ENCODE measurements around the gene ZNRD2. TPM values are rescaled to one million over a fixed set of nuclear protein-coding genes. Genes with fewer than 3 reads are reported as not detected.
A peak's percentile ranks its signal among the peaks of the same experiment; 100 is the strongest.

Gene ZNRD2
- total RNA-seq, 1 experiment from 2014 or later = 40.7 TPM

DNA sequence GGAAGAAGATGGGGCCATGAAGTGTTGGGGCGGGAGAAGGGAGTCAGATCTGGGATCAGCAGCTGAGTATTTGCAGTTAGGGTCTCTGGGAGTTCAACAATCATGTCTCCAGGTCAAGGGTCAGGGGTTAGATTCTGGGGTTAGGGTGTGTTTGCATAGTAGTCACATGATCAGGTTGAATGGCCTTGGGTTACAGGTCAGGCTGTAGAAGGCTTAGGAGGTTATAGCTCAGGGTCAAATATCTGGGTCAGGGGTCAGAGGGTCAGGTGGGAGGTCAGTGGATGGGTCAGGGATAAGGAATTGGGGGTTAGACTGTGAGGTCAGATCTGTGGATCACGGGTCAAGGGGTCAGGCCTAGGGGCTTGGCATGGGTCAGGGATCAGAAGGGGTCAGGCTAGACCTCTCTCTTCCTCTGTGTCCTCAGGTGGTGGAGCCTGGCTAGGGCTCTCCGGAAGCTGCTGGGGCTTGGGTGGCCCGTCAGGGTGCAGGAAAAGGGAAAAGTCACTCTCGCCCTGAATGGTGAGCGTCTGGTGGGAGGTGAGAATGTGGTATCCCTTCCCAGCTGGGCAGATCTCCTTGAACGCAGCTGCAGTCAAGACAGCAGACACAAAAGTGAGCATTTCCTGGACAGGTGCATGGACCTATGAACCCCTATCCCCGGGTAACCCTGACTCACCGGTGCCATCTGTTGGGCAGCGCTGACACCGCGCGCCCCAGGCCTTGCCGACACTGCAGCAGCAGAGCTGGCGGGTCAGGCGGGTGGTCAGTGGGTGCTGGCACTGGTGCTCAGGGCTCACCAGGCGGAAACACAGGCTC is 18.5 kb upstream of the ZNRD2 start:
- H3K4me3 Mint-ChIP-seq (ENCODE audit: low read depth, unreplicated experiment) = peak overlapping the region; percentile 13

DNA sequence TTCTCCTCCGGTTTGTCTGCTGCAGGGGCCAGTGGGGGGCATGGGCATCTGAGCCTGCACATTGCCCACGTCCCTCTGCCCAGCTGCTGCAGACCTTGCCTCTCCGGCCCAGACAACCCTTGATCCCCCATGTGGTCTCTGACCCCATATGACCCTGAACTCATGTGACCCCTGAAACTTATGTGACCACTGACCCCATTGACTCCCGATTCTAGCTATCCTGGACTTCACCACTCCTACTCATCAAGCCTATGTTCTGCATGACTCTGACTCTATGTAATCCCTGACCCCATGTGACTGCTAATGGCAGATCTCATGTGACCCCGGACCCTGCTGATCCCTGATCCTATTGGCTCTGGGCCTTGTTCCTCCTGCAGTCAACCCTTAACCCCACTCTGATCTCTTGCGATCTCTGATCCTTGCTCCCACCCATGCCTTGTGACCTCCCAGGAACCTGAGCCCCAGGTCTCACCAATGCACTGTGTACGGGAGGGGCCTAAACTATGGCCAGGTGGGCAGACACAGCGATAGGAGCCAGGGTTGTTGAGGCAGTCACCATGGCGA is 17.8 kb upstream of the ZNRD2 start:
- Mint-ChIP-seq H3K4me1 (ENCODE audit: low read depth, unreplicated experiment) (peaks cover 52% of the 10 kb centered on the region), H3K36me3 (ENCODE audit: insufficient read depth, unreplicated experiment) (peaks cover 76% of the 10 kb centered on the region), H3K27me3 (ENCODE audit: unreplicated experiment) (no peaks in the 10 kb centered on the region), H3K4me3 (ENCODE audit: low read depth, unreplicated experiment) (peak overlapping the region; percentile 13), H3K27ac (ENCODE audit: unreplicated experiment) (peak overlapping the region; percentile 11), H3K9me3 (ENCODE audit: low read depth, unreplicated experiment) (no peaks in the 10 kb centered on the region)
- BruUV-seq (replicated peaks) = no TSS peak
- no peak for DNase-seq
- intact Hi-C loops (cut with micrococcal nuclease; ENCODE audit: unreplicated experiment) = no loop called here
- CTCF ChIA-PET = interaction anchor here (0.7 to 1.3 kb wide), 2 partner anchors 11 to 20 kb away, joined by 3 to 4 read pairs; partner anchors contain the start of gene FAM89B
- TF ChIP-seq, protein P1, sequence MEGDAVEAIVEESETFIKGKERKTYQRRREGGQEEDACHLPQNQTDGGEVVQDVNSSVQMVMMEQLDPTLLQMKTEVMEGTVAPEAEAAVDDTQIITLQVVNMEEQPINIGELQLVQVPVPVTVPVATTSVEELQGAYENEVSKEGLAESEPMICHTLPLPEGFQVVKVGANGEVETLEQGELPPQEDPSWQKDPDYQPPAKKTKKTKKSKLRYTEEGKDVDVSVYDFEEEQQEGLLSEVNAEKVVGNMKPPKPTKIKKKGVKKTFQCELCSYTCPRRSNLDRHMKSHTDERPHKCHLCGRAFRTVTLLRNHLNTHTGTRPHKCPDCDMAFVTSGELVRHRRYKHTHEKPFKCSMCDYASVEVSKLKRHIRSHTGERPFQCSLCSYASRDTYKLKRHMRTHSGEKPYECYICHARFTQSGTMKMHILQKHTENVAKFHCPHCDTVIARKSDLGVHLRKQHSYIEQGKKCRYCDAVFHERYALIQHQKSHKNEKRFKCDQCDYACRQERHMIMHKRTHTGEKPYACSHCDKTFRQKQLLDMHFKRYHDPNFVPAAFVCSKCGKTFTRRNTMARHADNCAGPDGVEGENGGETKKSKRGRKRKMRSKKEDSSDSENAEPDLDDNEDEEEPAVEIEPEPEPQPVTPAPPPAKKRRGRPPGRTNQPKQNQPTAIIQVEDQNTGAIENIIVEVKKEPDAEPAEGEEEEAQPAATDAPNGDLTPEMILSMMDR (IDR thresholded peaks at IDR 0.05; ENCODE audit: unreplicated experiment) = no peak

More for the DNA sequence above, 18.5 kb upstream of the ZNRD2 start:
- peak; percentile 82 for DNase-seq
- intact Hi-C loops (cut with micrococcal nuclease; ENCODE audit: unreplicated experiment) = no loop called here
- CTCF ChIA-PET = interaction anchor here (0.6 to 1.3 kb wide), 3 partner anchors 11 to 23 kb away, joined by 3 to 4 read pairs (median 3); partner anchors contain the start of gene FAM89B
- H3K27ac Mint-ChIP-seq (ENCODE audit: unreplicated experiment) = peak overlapping the region; percentile 11
- no peaks in the 10 kb centered on the region for H3K9me3 Mint-ChIP-seq (ENCODE audit: low read depth, unreplicated experiment)
- no peaks in the 10 kb centered on the region for H3K27me3 Mint-ChIP-seq (ENCODE audit: unreplicated experiment)
- peaks cover 76% of the 10 kb centered on the region for H3K36me3 Mint-ChIP-seq (ENCODE audit: insufficient read depth, unreplicated experiment)
- H3K4me1 Mint-ChIP-seq (ENCODE audit: low read depth, unreplicated experiment) = peaks cover 45% of the 10 kb centered on the region
- BruUV-seq (replicated peaks) = TSS peak; percentile 29
- TF ChIP-seq, protein P1 (IDR thresholded peaks at IDR 0.05; ENCODE audit: unreplicated experiment) = peak; percentile 41

DNA sequence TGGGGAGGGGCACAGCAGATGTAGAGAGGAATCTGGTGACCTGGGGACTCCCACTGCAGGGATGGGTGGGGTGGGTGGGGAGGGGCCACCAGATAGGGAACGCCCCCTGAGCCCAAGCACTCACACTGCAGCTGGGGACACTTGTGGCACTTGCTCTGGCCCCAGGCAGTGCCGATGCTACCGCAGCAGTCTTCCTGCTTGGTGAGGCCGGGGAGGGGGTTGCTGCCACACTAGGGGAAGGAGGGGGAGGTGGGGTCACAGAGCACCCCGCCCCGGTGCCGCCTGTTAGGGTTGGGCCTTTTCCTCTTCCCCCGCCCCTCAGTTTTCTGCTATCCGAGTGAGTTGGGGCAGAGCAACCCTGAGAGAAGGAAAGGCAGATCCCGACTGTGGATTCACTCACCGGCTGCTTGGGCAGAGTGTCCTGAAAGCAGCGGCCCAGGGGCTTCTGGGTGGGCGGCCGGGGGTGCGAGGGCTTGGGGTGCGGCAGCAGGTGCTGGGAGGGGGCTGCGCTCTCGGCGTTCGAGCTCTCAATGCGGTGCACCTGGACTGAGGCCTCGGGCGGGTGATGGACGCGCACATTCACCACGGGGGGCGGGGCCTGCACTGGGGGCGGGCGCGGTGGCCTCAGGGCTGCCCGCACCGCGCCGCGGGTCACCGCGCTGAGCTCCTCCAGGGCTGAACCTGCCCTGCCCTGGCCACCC is 16.8 kb upstream of the ZNRD2 start:
- intact Hi-C loops (cut with micrococcal nuclease; ENCODE audit: unreplicated experiment) = no loop called here
- Mint-ChIP-seq H3K36me3 (ENCODE audit: insufficient read depth, unreplicated experiment) (peaks cover 75% of the 10 kb centered on the region), H3K4me3 (ENCODE audit: low read depth, unreplicated experiment) (no peak overlapping the region), H3K27me3 (ENCODE audit: unreplicated experiment) (no peaks in the 10 kb centered on the region), H3K4me1 (ENCODE audit: low read depth, unreplicated experiment) (peaks cover 52% of the 10 kb centered on the region), H3K9me3 (ENCODE audit: low read depth, unreplicated experiment) (no peaks in the 10 kb centered on the region), H3K27ac (ENCODE audit: unreplicated experiment) (no peak overlapping the region)
- no peak for DNase-seq
- CTCF ChIA-PET = no interaction called here
- no TSS peak for BruUV-seq (replicated peaks)
- TF ChIP-seq, protein P1 (IDR thresholded peaks at IDR 0.05; ENCODE audit: unreplicated experiment) = no peak

DNA sequence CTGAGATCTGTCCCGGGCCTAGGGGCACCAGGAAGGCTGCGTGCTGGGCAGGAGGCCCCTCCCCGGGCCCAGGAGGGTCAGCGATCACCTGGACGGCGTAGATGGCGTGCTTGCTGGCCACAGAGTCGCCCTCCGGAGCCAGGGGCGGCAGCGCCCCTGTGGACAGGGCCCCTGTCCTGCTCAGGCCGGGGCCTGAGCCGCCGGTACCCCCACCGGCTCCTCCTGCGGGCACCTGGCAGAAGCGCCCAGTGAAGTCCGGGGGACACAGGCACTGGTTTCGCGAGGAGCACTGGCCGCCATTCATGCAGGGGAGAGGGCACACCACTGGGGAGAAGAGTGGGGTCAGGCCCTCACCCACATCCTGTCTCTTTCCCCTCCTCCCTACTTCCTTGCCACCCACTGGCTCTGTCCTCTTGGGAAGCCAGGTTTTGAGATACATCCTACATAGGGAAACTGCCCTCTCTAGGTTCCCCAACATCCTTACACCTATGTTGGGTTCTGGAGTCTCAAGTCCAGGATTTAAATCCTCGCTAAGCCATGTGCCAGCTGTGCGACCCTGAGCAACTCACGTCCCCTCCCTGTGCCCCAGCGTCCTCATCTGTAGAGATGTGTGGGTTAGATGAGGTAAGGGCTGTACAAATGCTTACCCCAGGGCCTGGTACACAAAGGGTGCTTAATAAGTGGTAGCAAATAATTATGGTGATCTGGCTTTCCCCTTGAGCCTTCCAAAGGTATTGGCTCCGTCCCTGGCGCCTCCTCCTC is 16.0 kb upstream of the ZNRD2 start:
- CTCF ChIA-PET = interaction anchor here (0.5 kb wide), 1 partner anchor 62 kb away, joined by 3 read pairs; no protein-coding TSS in a partner anchor
- TF ChIP-seq, protein P1 (IDR thresholded peaks at IDR 0.05; ENCODE audit: unreplicated experiment) = no peak
- peak overlapping the region; percentile 77 for H3K4me3 Mint-ChIP-seq (ENCODE audit: low read depth, unreplicated experiment)
- intact Hi-C loops (cut with micrococcal nuclease; ENCODE audit: unreplicated experiment) = no loop called here
- peaks cover 57% of the 10 kb centered on the region for H3K4me1 Mint-ChIP-seq (ENCODE audit: low read depth, unreplicated experiment)
- H3K27ac Mint-ChIP-seq (ENCODE audit: unreplicated experiment) = peak overlapping the region; percentile 85
- no peaks in the 10 kb centered on the region for H3K9me3 Mint-ChIP-seq (ENCODE audit: low read depth, unreplicated experiment)
- DNase-seq = no peak
- peaks cover 74% of the 10 kb centered on the region for H3K36me3 Mint-ChIP-seq (ENCODE audit: insufficient read depth, unreplicated experiment)
- no TSS peak for BruUV-seq (replicated peaks)
- no peaks in the 10 kb centered on the region for H3K27me3 Mint-ChIP-seq (ENCODE audit: unreplicated experiment)
